HepG2 (cell line): Measurements from ENCODE around the gene ZNRF3. TPM values are rescaled to one million over a fixed set of nuclear protein-coding genes. Genes with fewer than 3 reads are reported as not detected.

ENCODE experiments used
- ATAC-seq: fragments of 200-7000 bp; cut with Tn5 transposase; 3 replicates; pipeline ENCODE4 v1.9.1; 2020; ENCODE audit warnings: mild to moderate bottlenecking, moderate library complexity
- BruUV-seq: library from RNA; stranded (reverse); fragments of 400-500 nt; replicated peaks from 2 replicates; lab custom pipeline; 2021; lab: Mats Ljungman, UMichigan
- CTCF ChIA-PET: fragments of 300-600 bp; formaldehyde crosslinking; extraction: SDS; loops from one replicate; lab custom pipeline; 2021; ENCODE audit warnings: low total read pairs, inconsistent platforms, low intra/inter-chr PET ratio; lab: Yijun Ruan, JAX
- POLR2A ChIA-PET: fragments of 350-600 bp; sonication (Branson Sonifier 250); formaldehyde crosslinking; loops from one replicate; lab custom pipeline; 2020; ENCODE audit warnings: antibody characterized with exemption, inconsistent platforms; lab: Yijun Ruan, JAX
- DNase-seq: peaks from one replicate; pipeline ENCODE4 v3.0.0-alpha.2; 2015; ENCODE audit warnings: low spot score
- FAIRE-seq: peaks from 3 replicates; lab custom pipeline; 2011; peaks lifted over from hg19 to GRCh38; lab: Jason Lieb, UNC
- H2AFZ ChIP-seq: one replicate; pipeline ENCODE4 v1.6.1; 2011; ENCODE audit warnings: low read length, inconsistent platforms
- H3K27ac ChIP-seq: fragments of 300-600 bp; 3 replicates; pipeline ENCODE4 v1.8.0; 2011; ENCODE audit warnings: mixed run types, mild to moderate bottlenecking, mixed read lengths, low read length, inconsistent platforms; ENCODE audit not compliant: insufficient read depth; ENCODE audit errors: extremely low read length
- H3K27me3 ChIP-seq, 2 experiments: fragments of 200-600 bp in 1 of 2; 2 replicates in 1 of 2; 3 replicates in 1 of 2; pipeline versions ENCODE4 v1.6.0 to v1.8.0; 2011; ENCODE audit warnings: low read length in 2 of 2, mild to moderate bottlenecking in 2 of 2, moderate library complexity in 2 of 2, inconsistent platforms in 1 of 2; ENCODE audit not compliant: insufficient read depth in 2 of 2, control insufficient read depth in 1 of 2
- H3K36me3 ChIP-seq, 2 experiments: fragments of 200-600 bp in 1 of 2; replicated peaks in 1 of 2; 2 replicates in 1 of 2; 3 replicates in 1 of 2; pipeline versions ENCODE4 v1.5.1 to v1.8.0; 2011; ENCODE audit warnings: low read length in 2 of 2, inconsistent platforms in 1 of 2; ENCODE audit not compliant: insufficient read depth in 2 of 2, control insufficient read depth in 1 of 2
- H3K4me1 ChIP-seq: 2 replicates; pipeline ENCODE4 v1.5.1; 2012; ENCODE audit warnings: low read length, inconsistent platforms; ENCODE audit not compliant: insufficient read depth
- H3K4me2 ChIP-seq: 2 replicates; pipeline ENCODE4 v1.6.0; 2011; ENCODE audit warnings: low read depth, low read length, inconsistent platforms
- H3K4me3 ChIP-seq, 3 experiments: fragments of 200-600 bp in 1 of 3; sonication (generic), shearing (Covaris generic) in 1 of 3; replicated peaks in 1 of 3; 2 replicates each; pipeline ENCODE4 v1.5.1; 2011 to 2016; ENCODE audit warnings: low read length in 3 of 3, inconsistent platforms in 2 of 3, low read depth in 2 of 3, mild to moderate bottlenecking in 2 of 3, control low read depth in 1 of 3, mixed read lengths in 1 of 3; ENCODE audit not compliant: insufficient read depth in 1 of 3
- H3K79me2 ChIP-seq: one replicate; pipeline ENCODE4 v1.6.1; 2011; ENCODE audit warnings: low read length, inconsistent platforms; ENCODE audit not compliant: insufficient read depth
- H3K9ac ChIP-seq: 2 replicates; pipeline ENCODE4 v1.6.0; 2011; ENCODE audit warnings: mild to moderate bottlenecking, low read depth, low read length, inconsistent platforms; ENCODE audit not compliant: insufficient read depth
- H3K9me3 ChIP-seq: 2 replicates; pipeline ENCODE4 v1.5.1; 2012; ENCODE audit warnings: mild to moderate bottlenecking, low read length
- H4K20me1 ChIP-seq: 2 replicates; pipeline ENCODE4 v1.6.0; 2011; ENCODE audit warnings: inconsistent platforms, mild to moderate bottlenecking, low read length, moderate library complexity; ENCODE audit not compliant: insufficient read depth
- AGO2 ChIP-seq: fragments of 200-400 bp; formaldehyde crosslinking; optimal IDR thresholded peaks from 2 replicates; pipeline ENCODE3; 2017; ENCODE audit warnings: mild to moderate bottlenecking, low read depth, low read length, moderate library complexity
- ATRX ChIP-seq: sonication (generic); formaldehyde crosslinking; IDR thresholded peaks from 2 replicates; pipeline ENCODE4 v1.4.0; 2020; ENCODE audit warnings: missing genetic modification reagents, borderline replicate concordance
- HDAC2 ChIP-seq: sonication (generic); formaldehyde crosslinking; IDR thresholded peaks from 2 replicates; pipeline ENCODE4 v1.4.0; 2020; ENCODE audit warnings: missing genetic modification reagents
- HHEX ChIP-seq: IDR thresholded peaks from 2 replicates; pipeline ENCODE4 v1.6.1; 2016; ENCODE audit warnings: control low read depth
- HMG20A ChIP-seq: IDR thresholded peaks from 2 replicates; pipeline ENCODE4 v1.6.1; 2016; ENCODE audit warnings: borderline replicate concordance
- RELA ChIP-seq: sonication (generic); formaldehyde crosslinking; IDR thresholded peaks from 2 replicates; pipeline ENCODE4 v1.4.0; 2020; ENCODE audit warnings: missing genetic modification reagents
- STAG1 ChIP-seq: sonication (generic); formaldehyde crosslinking; IDR thresholded peaks from 2 replicates; pipeline ENCODE4 v1.4.0; 2020; ENCODE audit warnings: missing genetic modification reagents
- ZKSCAN8 ChIP-seq: IDR thresholded peaks from 2 replicates; pipeline ENCODE4 v1.6.1; 2016; ENCODE audit warnings: borderline replicate concordance, missing genetic modification reagents, missing compliant biosample characterization
- ZNF337 ChIP-seq: sonication (generic); formaldehyde crosslinking; IDR thresholded peaks from 2 replicates; pipeline ENCODE4 v1.5.1; 2020; ENCODE audit warnings: missing genetic modification reagents, low read depth, mild to moderate bottlenecking, borderline replicate concordance
- WGBS: methylation state at CpG from one replicate; pipeline ENCODE4 v1.1.6; 2017; ENCODE audit warnings: low lambda C conversion rate; 5-methylcytosine and 5-hydroxymethylcytosine counted together
- in situ Hi-C: cut with HindIII; loops from 2 replicates; pipeline ENCODE4 v1.10.0; 2017; ENCODE audit warnings: low pct_unique_long_range_greater_than_20kb; ENCODE audit not compliant: extremely low pct_ligation_motif_present
- intact Hi-C: fragments of 100-400 bp; cut with micrococcal nuclease; formaldehyde crosslinking; loops from one replicate; pipeline ENCODE4 v1.10.0; 2022; ENCODE audit not compliant: unreplicated experiment
- polyA plus RNA-seq, 8 experiments: library from polyadenylated mRNA; depleted of rRNA in 3 of 8; stranded (reverse) in 7 of 8; unstranded in 1 of 8; fragments of >200 nt; fragmentation: Illumina TruSeq in 4 of 8; extraction: Trizol in 4 of 8; gene quantifications; 2 replicates each; pipeline versions ENCODE4 v1.2.1 to v1.2.3, GENCODE V29; 2011 to 2016; ENCODE audit warnings: low read depth in 4 of 8, missing spikeins in 1 of 8, mixed read lengths in 1 of 8; ENCODE audit not compliant: insufficient read depth in 1 of 8
- total RNA-seq, 5 experiments: library from RNA; depleted of rRNA; stranded (reverse); fragments of >200 nt; fragmentation: Illumina TruSeq; extraction: Trizol; gene quantifications; 2 replicates each; pipeline ENCODE4 v1.2.3, GENCODE V29; 2016; ENCODE audit warnings: low read depth in 1 of 5
- TF ChIP-seq, protein P1 (sequence below): sonication (generic); formaldehyde crosslinking; IDR thresholded peaks from 2 replicates; pipeline ENCODE4 v1.5.1; 2020; ENCODE audit warnings: mild to moderate bottlenecking, missing genetic modification reagents
- TF ChIP-seq, protein P2 (sequence below): IDR thresholded peaks from 2 replicates; pipeline ENCODE4 v1.4.0; 2020; ENCODE audit warnings: mild to moderate bottlenecking, missing genetic modification reagents

ZNRF3 gene
- total and polyA plus RNA-seq, 2 of the 13 experiments (the other 11 are each of a cell fraction or from before 2014, with no cell fraction given): 20.3 to 36.7 TPM

DNA sequence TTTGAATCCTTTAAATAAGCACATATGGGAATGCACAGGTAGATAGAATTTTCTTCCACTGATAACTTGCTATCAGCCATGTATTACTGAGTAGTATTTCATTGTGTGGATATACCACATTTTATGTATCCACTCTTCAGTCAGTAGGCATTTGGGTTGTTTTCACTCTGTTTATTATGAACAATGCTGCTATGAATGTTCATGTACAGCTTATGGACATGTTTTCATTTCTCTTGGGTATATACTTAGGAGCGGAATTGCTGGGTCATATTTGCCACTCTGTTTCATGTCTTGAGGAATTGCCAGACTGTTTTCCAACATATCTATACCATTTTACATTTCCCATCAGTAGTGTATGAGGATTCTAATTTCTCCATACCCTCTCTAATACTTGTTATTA is 63.8 kb downstream of the ZNRF3 start:
- 96% methylated on average over 1 of the region's 1 CpG for WGBS
- no peak for TF ChIP-seq ATRX (CRISPR knock-in tag)
- TF ChIP-seq RELA (CRISPR knock-in tag): no peak
- TF ChIP-seq HHEX (CRISPR knock-in tag): no peak
- peak; percentile 27 for TF ChIP-seq AGO2
- TF ChIP-seq, protein P1, sequence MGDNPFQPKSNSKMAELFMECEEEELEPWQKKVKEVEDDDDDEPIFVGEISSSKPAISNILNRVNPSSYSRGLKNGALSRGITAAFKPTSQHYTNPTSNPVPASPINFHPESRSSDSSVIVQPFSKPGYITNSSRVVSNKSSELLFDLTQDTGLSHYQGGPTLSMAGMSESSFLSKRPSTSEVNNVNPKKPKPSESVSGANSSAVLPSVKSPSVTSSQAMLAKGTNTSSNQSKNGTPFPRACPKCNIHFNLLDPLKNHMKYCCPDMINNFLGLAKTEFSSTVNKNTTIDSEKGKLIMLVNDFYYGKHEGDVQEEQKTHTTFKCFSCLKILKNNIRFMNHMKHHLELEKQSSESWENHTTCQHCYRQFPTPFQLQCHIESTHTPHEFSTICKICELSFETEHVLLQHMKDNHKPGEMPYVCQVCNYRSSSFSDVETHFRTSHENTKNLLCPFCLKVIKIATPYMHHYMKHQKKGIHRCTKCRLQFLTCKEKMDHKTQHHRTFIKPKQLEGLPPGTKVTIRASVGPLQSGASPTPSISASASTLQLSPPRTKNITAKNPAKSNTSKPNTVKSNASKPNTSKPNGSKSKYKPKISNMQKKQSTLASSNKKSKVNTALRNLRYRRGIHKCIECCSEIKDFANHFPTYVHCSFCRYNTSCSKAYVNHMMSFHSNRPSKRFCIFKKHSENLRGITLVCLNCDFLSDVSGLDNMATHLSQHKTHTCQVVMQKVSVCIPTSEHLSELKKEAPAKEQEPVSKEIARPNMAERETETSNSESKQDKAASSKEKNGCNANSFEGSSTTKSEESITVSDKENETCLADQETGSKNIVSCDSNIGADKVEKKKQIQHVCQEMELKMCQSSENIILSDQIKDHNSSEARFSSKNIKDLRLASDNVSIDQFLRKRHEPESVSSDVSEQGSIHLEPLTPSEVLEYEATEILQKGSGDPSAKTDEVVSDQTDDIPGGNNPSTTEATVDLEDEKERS (CRISPR knock-in tag): peak; percentile 83
- H3K4me2 ChIP-seq: no peak overlapping the region
- H3K4me1 ChIP-seq: peaks cover 78% of the 10 kb centered on the region
- peaks cover 10% of the 10 kb centered on the region; the same call in 1 of the 2 replicates for H3K9me3 ChIP-seq
- no peaks in the 10 kb centered on the region for H3K27me3 ChIP-seq
- peaks cover 18% of the 10 kb centered on the region for H4K20me1 ChIP-seq
- no peak overlapping the region for H2AFZ ChIP-seq
- H3K27ac ChIP-seq: no peak overlapping the region
- H3K79me2 ChIP-seq: peaks cover 94% of the 10 kb centered on the region
- peaks cover 0 to 21% of the 10 kb centered on the region in 2 experiments; a peak in 2 of 5 replicates for H3K36me3 ChIP-seq
- ChIA-PET POLR2A (no interaction called here), CTCF (no interaction called here)
- no peak overlapping the region for H3K4me3 ChIP-seq
- no peak for FAIRE-seq
- intact Hi-C loops (no loop called here), in situ Hi-C loops (no loop called here)
- no peak for ATAC-seq
- no TSS peak for BruUV-seq
- no peak overlapping the region for H3K9ac ChIP-seq
- no peak for DNase-seq

DNA sequence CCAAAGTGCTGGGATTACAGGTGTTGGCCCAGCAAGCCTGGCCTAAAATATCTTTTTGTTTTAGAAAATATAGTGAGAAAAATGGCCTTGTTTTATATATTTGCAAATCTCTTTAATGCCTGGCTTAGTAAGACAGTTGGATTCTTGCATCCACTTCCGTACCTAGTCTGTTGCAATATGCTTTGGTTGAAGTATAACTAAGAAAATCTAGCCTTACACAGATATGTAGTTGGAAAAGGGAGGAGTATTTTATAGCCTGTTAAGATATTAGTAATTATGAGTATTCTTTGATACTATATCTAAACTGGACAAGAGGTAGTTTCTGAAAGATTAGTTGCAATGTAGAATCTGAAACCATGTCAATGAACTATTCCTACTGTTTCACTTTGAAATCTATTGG is 65.1 kb downstream of the ZNRF3 start:
- Histone ChIP-seq H3K27ac (peak overlapping the region; percentile 46), H3K36me3 (peaks cover 0 to 21% of the 10 kb centered on the region in 2 experiments; a peak in 2 of 5 replicates), H3K4me1 (peaks cover 78% of the 10 kb centered on the region), H3K27me3 (no peaks in the 10 kb centered on the region), H2AFZ (no peak overlapping the region), H3K9ac (no peak overlapping the region), H3K4me3 (no peak overlapping the region), H3K79me2 (peaks cover 94% of the 10 kb centered on the region), H3K9me3 (peaks cover 10% of the 10 kb centered on the region; the same call in 1 of the 2 replicates), H4K20me1 (peaks cover 14% of the 10 kb centered on the region), H3K4me2 (peak overlapping the region; percentile 34)
- FAIRE-seq (no peak), DNase-seq (no peak), ATAC-seq (peak; percentile 37; the same call in 1 of the 3 replicates)
- BruUV-seq: no TSS peak
- intact Hi-C loops: no loop called here
- WGBS: 3% methylated on average over 1 of the region's 1 CpG
- ChIA-PET POLR2A (no interaction called here), CTCF (no interaction called here)
- in situ Hi-C loops: no loop called here
- no peak for TF ChIP-seq HMG20A
- TF ChIP-seq ZNF337 (CRISPR knock-in tag): no peak
- no peak for TF ChIP-seq STAG1
- TF ChIP-seq, protein P2, sequence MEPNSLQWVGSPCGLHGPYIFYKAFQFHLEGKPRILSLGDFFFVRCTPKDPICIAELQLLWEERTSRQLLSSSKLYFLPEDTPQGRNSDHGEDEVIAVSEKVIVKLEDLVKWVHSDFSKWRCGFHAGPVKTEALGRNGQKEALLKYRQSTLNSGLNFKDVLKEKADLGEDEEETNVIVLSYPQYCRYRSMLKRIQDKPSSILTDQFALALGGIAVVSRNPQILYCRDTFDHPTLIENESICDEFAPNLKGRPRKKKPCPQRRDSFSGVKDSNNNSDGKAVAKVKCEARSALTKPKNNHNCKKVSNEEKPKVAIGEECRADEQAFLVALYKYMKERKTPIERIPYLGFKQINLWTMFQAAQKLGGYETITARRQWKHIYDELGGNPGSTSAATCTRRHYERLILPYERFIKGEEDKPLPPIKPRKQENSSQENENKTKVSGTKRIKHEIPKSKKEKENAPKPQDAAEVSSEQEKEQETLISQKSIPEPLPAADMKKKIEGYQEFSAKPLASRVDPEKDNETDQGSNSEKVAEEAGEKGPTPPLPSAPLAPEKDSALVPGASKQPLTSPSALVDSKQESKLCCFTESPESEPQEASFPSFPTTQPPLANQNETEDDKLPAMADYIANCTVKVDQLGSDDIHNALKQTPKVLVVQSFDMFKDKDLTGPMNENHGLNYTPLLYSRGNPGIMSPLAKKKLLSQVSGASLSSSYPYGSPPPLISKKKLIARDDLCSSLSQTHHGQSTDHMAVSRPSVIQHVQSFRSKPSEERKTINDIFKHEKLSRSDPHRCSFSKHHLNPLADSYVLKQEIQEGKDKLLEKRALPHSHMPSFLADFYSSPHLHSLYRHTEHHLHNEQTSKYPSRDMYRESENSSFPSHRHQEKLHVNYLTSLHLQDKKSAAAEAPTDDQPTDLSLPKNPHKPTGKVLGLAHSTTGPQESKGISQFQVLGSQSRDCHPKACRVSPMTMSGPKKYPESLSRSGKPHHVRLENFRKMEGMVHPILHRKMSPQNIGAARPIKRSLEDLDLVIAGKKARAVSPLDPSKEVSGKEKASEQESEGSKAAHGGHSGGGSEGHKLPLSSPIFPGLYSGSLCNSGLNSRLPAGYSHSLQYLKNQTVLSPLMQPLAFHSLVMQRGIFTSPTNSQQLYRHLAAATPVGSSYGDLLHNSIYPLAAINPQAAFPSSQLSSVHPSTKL (CRISPR knock-in tag): 0 out of 2 replicates have a peak, but pooled peaks have one; percentile 15
- TF ChIP-seq ZKSCAN8: no peak
- peak; percentile 16; the same call in 1 of the 2 replicates for TF ChIP-seq HDAC2 (CRISPR knock-in tag)
